Dermis blood vessel endothelial cell (primary cell): ENCODE data around the gene RNF17. TPM values are rescaled to one million over a fixed set of nuclear protein-coding genes. Genes with fewer than 3 reads are reported as not detected.

Experiments used
- DNase-seq: peaks from one replicate; pipeline ENCODE4 v3.0.0; 2010
- total RNA-seq: library from RNA; depleted of rRNA; stranded (reverse); fragments of >200 nt; gene quantifications from 2 replicates; pipeline ENCODE4 v1.2.3, GENCODE V29; 2014

Gene RNF17
- total RNA-seq, 1 donor from 2014 or later, result not detected

DNA sequence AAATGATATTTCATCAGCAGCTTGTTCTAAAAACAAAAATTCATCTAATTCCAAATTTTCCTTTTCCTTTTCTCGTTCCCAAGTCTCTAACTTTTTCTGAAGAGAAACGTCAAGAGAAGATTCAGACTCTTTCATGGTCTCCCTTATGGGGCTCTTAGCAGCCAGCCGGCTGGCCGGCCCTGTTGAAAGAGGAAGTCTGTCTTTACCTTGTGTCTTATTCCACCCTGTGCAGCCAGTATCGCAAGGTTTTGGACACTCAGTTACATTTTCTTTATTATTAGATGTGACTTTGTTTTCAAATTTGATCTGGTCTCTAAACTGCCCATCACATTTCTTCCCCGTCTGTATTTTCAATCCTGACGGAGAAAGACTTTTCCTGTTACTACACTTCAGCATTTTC is 142.3 kb downstream of the RNF17 start:
- no peak for DNase-seq

DNA sequence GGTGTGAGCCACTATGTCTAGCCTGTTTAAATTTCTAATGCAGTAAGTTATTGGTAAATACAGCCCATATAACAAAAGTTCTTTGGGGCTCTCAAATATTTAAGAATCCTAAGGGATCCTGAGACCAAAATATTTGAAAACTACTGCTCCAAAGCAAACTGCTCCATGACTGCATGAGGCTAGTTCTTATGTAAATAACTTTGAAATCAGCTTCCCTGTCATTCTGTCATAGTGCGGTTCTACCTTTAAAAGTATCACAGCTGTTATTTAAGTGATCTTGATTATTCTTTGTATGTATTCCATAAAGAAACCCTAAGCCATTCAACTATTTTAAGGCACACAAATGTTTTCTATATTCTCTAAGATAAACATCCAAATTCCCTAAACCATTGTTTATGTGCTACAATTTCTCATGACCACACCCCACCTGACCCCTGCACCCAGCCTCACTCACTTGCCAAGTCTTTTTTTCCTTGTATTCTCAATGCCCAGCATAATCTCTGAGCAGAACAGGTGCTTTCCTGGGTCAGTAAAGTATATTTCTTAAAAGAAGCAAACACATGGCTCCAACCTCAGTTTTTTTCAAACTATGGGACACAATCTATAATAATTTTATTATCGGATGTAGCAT is 146.6 kb downstream of the RNF17 start:
- DNase-seq, result peak; percentile 4

DNA sequence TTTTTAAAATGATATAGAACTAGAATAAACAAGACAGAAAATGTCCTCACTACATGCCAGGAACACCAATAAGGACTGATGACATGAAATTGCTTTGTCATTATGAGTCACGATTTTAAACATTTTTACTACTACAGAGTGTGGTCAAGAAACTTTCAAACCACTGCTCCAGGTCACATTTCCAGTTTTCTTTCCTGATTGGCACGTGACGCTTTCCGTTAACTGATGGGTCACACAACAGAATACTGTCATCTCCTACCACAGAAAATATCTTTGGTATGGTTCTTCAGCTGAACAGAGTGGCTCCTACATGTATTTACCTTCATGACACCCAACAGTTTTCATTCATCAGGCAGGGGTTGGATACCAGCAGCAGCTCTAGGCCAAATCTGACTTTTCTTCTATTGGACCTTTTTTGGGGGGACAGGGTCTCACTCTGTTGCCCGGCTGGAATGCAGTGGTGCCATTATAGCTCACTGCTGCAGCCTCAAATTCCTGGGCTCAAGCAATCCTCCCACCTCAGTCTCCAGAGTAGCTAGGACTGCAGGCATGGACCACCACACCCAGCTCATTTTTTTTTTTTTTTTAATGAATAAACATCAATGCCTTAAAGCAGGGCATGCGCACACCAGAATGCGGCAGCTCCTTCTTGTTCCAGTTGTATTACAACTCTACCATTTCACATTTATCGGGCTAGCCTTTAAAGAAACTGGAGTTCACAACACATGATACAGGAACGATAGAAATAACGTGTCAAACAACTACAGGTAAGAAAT is 147.4 kb downstream of the RNF17 start:
- DNase-seq, result peak; percentile 47

DNA sequence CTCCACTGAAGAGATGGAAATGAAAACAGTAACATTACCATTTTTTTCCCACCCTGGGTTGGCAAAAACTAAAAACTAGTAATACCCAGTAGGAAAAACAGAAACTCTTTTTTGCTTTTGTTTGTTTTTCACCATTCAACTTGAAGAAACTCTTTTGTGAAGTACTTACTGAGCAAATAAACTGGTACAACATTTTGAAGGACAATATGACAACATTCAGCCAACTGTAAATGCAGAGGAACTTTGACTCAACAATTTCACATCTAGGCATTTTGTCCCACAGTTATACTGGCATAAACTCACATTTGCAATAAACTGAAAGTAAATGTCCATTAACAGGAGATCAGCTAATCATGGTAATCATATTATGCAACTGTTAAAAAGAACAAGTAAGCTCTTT is 152.5 kb downstream of the RNF17 start:
- no peak for DNase-seq

DNA sequence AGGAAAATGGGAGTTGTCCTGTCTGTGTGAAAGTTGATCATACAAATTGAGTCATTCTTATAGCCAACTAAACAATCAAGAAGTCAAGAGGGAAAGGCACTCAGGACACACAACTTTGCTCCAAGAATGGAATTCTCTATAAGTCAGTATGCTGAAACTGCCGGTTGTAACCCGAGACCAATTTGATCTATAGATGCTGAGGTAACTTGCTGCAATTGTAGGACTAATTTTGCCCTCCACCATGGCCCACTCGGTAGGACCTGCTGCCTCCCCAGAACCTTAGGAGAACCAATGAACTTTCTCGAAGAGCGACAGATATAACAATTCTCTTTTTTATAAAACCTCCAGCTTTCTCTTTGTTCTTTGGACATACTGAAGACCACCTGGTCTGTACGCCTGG is 157.0 kb downstream of the RNF17 start:
- DNase-seq, result no peak

DNA sequence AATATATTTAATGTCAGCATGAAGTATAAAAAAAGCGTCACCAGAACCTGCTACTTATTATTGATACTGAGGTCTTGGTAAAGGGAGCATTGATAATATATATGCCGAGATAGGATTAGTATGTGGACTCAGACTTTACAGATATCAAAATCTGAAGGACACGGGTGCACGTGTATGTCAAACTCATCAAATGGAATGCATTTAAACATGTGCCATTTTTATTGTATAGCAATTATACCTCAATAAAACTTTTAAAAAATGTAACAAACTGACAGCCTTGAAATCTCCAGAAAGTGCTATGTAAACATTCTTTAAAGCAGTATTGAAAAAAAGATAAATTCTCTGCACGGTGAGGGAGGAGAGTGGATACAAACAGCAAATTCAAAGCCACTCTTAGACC is 157.9 kb downstream of the RNF17 start:
- no peak for DNase-seq

DNA sequence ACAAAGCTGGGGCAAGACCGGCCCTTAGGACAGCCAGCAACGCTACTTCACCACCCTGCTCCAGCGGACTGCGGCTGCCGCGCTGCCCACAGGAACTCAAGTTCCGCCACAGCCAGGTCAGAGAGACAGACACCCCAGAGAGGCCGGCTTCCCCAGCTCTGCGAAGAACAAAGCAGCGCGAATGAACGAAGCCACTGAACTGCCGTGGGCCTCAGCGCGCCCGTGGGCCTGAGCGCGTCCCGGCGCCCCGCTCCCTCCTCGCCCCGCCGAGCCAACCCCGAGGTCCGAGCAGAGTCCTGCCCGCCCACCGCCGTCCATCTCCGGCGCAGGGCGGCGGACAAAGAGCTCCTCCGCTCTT is 158.4 kb downstream of the RNF17 start:
- peak; percentile 51 for DNase-seq

DNA sequence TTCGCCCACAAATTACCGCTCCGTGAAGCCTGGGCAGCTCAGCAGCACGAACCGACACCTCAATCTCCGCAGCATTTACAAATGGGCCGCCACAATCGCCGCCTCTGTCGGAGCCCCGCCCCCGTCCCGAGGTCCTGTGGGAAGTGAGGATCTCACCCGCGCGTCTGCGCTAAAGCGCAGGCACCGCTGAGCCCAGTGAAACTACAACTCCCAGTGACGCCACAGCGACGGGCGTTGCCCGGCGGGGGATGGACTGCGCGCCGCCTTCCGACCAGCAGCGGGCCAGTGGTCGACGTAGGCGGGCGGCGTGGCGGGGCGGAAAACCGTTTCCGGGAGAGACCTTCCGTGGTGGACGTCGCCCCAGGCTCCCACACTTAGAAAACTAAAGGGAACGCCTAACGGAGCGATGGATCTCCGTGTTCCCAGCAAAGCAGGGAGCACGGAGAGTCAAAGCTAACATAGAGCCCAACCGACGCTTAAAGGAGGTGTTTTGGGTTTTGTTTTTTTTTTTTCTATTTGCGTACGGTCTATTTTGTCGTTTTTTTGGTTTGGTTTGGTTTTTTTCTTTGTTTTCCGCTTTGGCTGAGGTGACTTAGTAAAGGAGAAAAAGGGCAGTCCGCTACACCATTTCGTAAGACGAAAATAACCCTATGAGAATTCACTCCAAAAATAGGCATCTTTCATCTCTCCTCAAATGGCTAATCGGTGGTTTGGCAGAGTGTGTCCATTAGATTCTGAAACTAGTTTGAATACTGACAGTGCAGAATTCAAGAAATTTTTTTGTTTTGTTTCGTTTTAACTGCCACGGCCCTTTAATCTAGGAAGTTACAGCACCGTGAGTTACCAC is 159.0 kb downstream of the RNF17 start:
- DNase-seq, result peak; percentile 98

DNA sequence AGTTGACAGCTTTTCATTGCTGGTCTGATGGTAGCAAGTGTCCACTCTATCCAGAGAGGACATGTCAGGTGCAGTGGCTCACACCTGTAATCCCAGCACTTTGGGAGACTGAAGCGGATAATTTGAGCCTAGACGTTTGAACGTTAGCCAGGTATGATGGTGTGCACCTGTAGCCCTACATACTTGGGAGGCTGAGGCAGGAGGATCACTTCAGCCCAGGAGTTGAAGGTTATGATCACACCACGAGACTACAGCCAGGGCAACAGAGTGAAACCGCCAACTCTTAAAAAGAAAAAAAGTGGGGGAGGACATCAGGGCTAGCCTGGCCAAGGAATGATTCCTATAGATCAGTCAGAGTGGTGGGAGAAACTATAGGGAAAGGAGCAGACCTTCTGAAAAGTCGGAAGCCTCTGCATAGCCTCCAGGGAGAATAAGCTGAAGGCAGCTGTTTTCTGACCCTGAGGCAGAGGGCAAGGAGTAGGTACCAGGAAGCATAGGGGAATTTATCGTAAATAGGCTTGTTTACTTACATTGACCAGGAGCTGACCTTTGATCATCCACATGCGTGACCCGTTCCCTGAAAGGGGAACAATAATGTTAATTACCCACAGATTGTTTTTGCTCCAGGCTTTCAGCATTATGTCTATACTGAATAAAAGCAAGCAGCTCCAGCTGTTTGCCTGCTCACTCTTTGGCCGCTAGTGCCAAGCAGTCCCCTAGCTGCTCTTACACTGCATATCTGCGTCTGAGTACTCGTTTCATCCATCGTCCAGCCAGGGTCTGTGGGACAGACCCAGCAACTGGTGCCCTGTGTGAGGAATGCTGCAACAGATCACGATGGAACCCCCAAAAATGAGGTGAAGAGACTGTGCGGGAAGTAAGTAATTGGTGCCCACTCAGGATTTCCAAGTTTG is 161.6 kb downstream of the RNF17 start:
- DNase-seq, result no peak

DNA sequence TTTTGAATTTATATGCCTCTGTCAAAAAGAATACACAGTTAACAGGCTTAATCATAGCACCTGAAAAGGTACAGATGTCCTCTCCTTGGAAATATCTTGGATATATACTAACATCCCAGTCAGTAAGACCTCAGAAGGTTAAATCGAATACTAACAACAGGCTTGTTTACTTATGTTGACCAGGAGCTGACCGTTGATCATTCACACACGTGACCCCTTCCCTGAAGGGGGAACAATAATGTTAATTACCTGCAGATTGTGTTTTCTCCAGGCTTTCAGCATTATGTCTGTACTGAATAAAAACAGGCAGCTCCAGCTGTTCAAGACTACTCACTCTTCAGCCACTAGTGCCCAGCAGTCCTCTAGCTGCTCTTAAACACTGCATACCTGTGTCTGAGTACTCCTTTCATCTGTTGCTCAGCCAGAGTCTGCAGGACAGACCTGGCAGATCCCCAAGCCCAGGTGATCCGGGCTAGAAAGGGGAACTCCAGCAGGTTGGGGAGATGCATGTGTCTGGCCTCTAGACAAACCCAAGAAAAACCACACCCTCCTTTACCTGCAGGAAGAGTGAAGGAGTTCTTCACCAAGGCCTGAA is 163.9 kb downstream of the RNF17 start:
- no peak for DNase-seq

DNA sequence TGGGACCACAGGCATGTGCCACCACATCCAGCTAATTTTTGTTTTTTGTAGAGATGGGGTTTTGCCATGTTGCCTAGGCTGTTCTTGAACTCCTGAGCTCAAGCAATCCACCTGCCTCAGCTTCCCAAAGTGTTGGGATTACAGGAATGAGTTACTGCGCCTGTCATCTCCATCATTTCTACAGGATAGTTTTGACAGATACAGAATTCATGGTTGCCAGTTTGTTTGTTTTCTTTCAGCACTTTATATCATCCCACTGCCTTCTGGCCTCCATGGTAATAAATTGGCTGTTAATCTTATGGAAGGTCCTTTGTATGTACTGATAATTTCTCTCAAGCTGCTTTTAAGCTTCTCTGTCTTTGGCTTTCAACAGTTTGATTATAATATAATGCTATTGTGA is 165.2 kb downstream of the RNF17 start:
- DNase-seq, result no peak

Other genes starting within 250 kb of the RNF17 start
- not detected in 2 replicates for gene ATP12A, start 83.8 kb upstream of the RNF17 start, total RNA-seq